ENCODE data around the gene RBM24.

GRCh38 chr6:17237246-17237645 is 43.9 kb upstream of the RBM24 start:
- no peak for TF ChIP-seq CTCF (IDR thresholded peaks at IDR 0.05)
- TF ChIP-seq EZH2 (IDR thresholded peaks at IDR 0.05): no peak
- TF ChIP-seq EZH2phosphoT487 (IDR thresholded peaks at IDR 0.05): no peak
